SK-N-SH (cell line): Measurements from ENCODE around the gene FYN. TPM values are rescaled to one million over a fixed set of nuclear protein-coding genes. Genes with fewer than 3 reads are reported as not detected.

Experiments
- CTCF ChIA-PET: fragments of 300-600, 350-600 bp; formaldehyde crosslinking; extraction: SDS; loops from one replicate; lab custom pipeline; 2021; lab: Yijun Ruan, JAX
- POLR2A ChIA-PET: fragments of 350-600 bp; sonication (Branson Sonifier 250); formaldehyde crosslinking; extraction: SDS; loops from one replicate; lab custom pipeline; 2020; ENCODE audit warnings: antibody characterized with exemption, inconsistent platforms; lab: Yijun Ruan, JAX
- DNase-seq: peaks from one replicate; pipeline ENCODE4 v3.0.0; 2012
- H2AFZ ChIP-seq: fragments of 200-600 bp; sonication (generic); 2 replicates; pipeline ENCODE4 v1.8.1; 2016; ENCODE audit warnings: antibody characterized with exemption, mild to moderate bottlenecking, low read depth
- H3F3A ChIP-seq: fragments of 200-600 bp; sonication (generic); replicated peaks from 2 replicates; pipeline ENCODE3; 2016; ENCODE audit warnings: antibody characterized with exemption, mild to moderate bottlenecking; ENCODE audit not compliant: insufficient read depth
- H3K27ac ChIP-seq, 2 experiments: fragments of 200-500 bp in 1 of 2; fragments of 200-600 bp in 1 of 2; sonication (Bioruptor generic) in 1 of 2; sonication (generic), shearing (Covaris generic) in 1 of 2; 2 replicates each; pipeline versions ENCODE4 v1.5.1 to v1.6.1; 2014 to 2016; ENCODE audit warnings: low read depth in 2 of 2, inconsistent platforms in 1 of 2, low read length in 1 of 2, mild to moderate bottlenecking in 1 of 2, mixed read lengths in 1 of 2
- H3K27me3 ChIP-seq: fragments of 200-600 bp; sonication (generic), shearing (Covaris generic); 2 replicates; pipeline ENCODE4 v1.6.1; 2016; ENCODE audit warnings: mixed run types; ENCODE audit not compliant: insufficient read depth
- H3K36me3 ChIP-seq, 2 experiments: fragments of 200-500 bp in 1 of 2; fragments of 200-600 bp in 1 of 2; sonication (Bioruptor generic) in 1 of 2; sonication (generic) in 1 of 2; replicated peaks in 1 of 2; 2 replicates each; pipeline versions ENCODE3 to v1.5.1; 2014 to 2016; ENCODE audit warnings: low read length in 1 of 2, mild to moderate bottlenecking in 1 of 2; ENCODE audit not compliant: insufficient read depth in 2 of 2, control insufficient read depth in 1 of 2
- H3K4me1 ChIP-seq, 2 experiments: fragments of 200-500 bp in 1 of 2; fragments of 200-600 bp in 1 of 2; sonication (Bioruptor generic) in 1 of 2; sonication (generic), shearing (Covaris generic) in 1 of 2; 2 replicates each; pipeline versions ENCODE4 v1.5.1 to v1.6.1; 2014 to 2016; ENCODE audit warnings: low read depth in 1 of 2, low read length in 1 of 2, mixed run types in 1 of 2; ENCODE audit not compliant: insufficient read depth in 2 of 2, control insufficient read depth in 1 of 2
- H3K4me2 ChIP-seq: fragments of 200-600 bp; sonication (generic), shearing (Covaris generic); 2 replicates; pipeline ENCODE4 v1.6.1; 2017; ENCODE audit warnings: mixed run types
- H3K4me3 ChIP-seq, 2 experiments: fragments of 200-500 bp in 1 of 2; fragments of 200-600 bp in 1 of 2; sonication (Bioruptor generic) in 1 of 2; sonication (generic), shearing (Covaris generic) in 1 of 2; 2 replicates each; pipeline versions ENCODE4 v1.5.1 to v1.8.1; 2014 to 2016; ENCODE audit warnings: low read depth in 2 of 2, inconsistent platforms in 1 of 2, low read length in 1 of 2, mild to moderate bottlenecking in 1 of 2, mixed read lengths in 1 of 2, moderate library complexity in 1 of 2
- H3K79me2 ChIP-seq: fragments of 200-600 bp; sonication (generic); 2 replicates; pipeline ENCODE4 v1.8.1; 2017; ENCODE audit warnings: mild to moderate bottlenecking; ENCODE audit not compliant: insufficient read depth
- H3K9ac ChIP-seq: fragments of 200-600 bp; sonication (generic); 2 replicates; pipeline ENCODE4 v1.6.1; 2017; ENCODE audit warnings: mixed run types
- H3K9me2 ChIP-seq: fragments of 200-600 bp; sonication (generic); 2 replicates; pipeline ENCODE4 v1.6.1; 2017; ENCODE audit warnings: mixed run types
- H3K9me3 ChIP-seq: fragments of 200-600 bp; sonication (generic); 2 replicates; pipeline ENCODE4 v1.6.1; 2017; ENCODE audit warnings: mixed run types, mild to moderate bottlenecking, moderate library complexity
- H4K20me1 ChIP-seq: fragments of 200-600 bp; sonication (generic); 2 replicates; pipeline ENCODE4 v1.6.1; 2017; ENCODE audit warnings: mild to moderate bottlenecking, mixed run types; ENCODE audit not compliant: insufficient read depth
- CHD2 ChIP-seq: fragments of 150-350 bp; IDR thresholded peaks from 2 replicates; pipeline ENCODE4 v1.6.1; 2018; ENCODE audit warnings: low read length; ENCODE audit not compliant: partially characterized antibody
- CTCF ChIP-seq: fragments of 200-600 bp; sonication (generic); IDR thresholded peaks from 2 replicates; pipeline ENCODE4 v1.6.1; 2017; ENCODE audit warnings: antibody characterized with exemption, mild to moderate bottlenecking, moderate library complexity
- EP300 ChIP-seq, 2 experiments: IDR thresholded peaks; 2 replicates each; pipeline versions ENCODE4 v1.4.0 to v1.6.1; 2012; ENCODE audit warnings: borderline replicate concordance in 1 of 2, low read depth in 1 of 2, low read length in 1 of 2
- EZH2phosphoT487 ChIP-seq: fragments of 200-600 bp; sonication (generic); IDR thresholded peaks from 2 replicates; pipeline ENCODE4 v1.6.1; 2017; ENCODE audit warnings: low read depth, mixed run types, mild to moderate bottlenecking, antibody characterized with exemption, moderate library complexity, borderline replicate concordance
- FOSL2 ChIP-seq: IDR thresholded peaks from 2 replicates; pipeline ENCODE4 v1.4.0; 2012; ENCODE audit warnings: low read depth, mild to moderate bottlenecking, moderate library complexity, borderline replicate concordance
- FOXJ3 ChIP-seq: sonication (generic); formaldehyde crosslinking; IDR thresholded peaks from 2 replicates; pipeline ENCODE4 v1.5.1; 2020; ENCODE audit warnings: mild to moderate bottlenecking, missing genetic modification reagents
- NFIC ChIP-seq: IDR thresholded peaks from 2 replicates; pipeline ENCODE4 v1.4.0; 2012; ENCODE audit warnings: borderline replicate concordance
- POLR2AphosphoS5 ChIP-seq: IDR thresholded peaks from 2 replicates; pipeline ENCODE4 v1.6.1; 2012; ENCODE audit warnings: low read depth, low read length
- RAD21 ChIP-seq: IDR thresholded peaks from 2 replicates; pipeline ENCODE4 v1.6.1; 2012; ENCODE audit warnings: mild to moderate bottlenecking, low read length
- RFX5 ChIP-seq: IDR thresholded peaks from 2 replicates; pipeline ENCODE4 v1.6.1; 2012; ENCODE audit warnings: mild to moderate bottlenecking, improper control_type of control experiment, low read length
- SIN3A ChIP-seq: IDR thresholded peaks from 2 replicates; pipeline ENCODE4 v1.6.1; 2012; ENCODE audit warnings: low read depth, mild to moderate bottlenecking, low read length, moderate library complexity, borderline replicate concordance
- SMC3 ChIP-seq: IDR thresholded peaks from 2 replicates; pipeline ENCODE4 v1.6.1; 2012; ENCODE audit warnings: low read depth, low read length, improper control_type of control experiment
- YY1 ChIP-seq: IDR thresholded peaks from 2 replicates; pipeline ENCODE4 v1.4.0; 2012; ENCODE audit warnings: low read depth, mild to moderate bottlenecking
- WGBS: methylation state at CpG from one replicate; pipeline ENCODE4 v1.1.6; 2017; ENCODE audit warnings: low lambda C conversion rate; 5-methylcytosine and 5-hydroxymethylcytosine counted together
- polyA plus RNA-seq, 3 experiments: library from polyadenylated mRNA; depleted of rRNA; stranded (reverse); fragments of >200 nt; gene quantifications; 2 replicates each; pipeline ENCODE4 v1.2.3, GENCODE V29; 2012

The FYN gene
- polyA plus RNA-seq, 1 of the 3 experiments (the other 2 are of a cell fraction), result 31.0 TPM

GRCh38 chr6:111710439-111710838, 162.8 kb downstream of the FYN start (continued):
- no peak for TF ChIP-seq EZH2phosphoT487

DNA sequence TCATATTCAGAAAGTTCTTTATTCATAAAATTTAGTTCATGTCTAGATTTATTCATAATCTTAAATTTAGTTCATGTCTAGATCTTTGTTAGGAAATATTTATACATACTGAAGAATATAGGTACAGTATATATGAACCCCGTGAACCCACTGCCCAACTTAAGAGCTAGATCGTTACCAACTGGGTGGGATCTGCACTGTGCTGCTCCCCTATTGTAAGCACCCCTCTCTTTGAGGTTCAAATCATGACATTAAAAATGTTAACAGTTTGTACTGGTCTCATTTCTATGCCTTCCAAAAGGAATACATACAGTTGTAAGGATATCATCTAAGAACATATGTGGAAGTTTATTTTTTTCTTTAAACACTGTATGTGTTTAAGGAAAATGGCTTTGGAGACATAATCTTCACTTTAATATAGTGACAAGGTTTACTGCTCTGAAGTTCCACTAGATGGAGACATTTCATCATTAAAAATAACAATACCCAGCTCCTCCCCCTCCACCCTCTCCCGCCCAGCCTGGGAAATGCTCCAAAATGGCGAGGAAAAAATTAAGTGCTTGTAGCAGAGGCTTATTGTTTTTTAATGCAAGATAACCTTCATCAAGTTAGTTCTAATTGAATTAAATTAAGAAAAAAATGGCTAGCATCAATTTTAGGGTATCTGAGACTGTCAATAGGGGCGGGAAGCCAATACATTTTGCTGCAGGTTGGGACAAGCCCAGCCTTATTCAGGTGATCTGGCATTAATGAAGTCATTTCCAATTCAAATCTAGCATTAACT, 163.4 kb downstream of the FYN start:
- Histone ChIP-seq H3K9me2 (no peaks in the 10 kb centered on the region), H3K27me3 (no peaks in the 10 kb centered on the region), H2AFZ (peak overlapping the region; percentile 75), H3F3A (no peaks in the 10 kb centered on the region), H3K27ac (peak overlapping the region in 1 of 2 experiments; percentile 60; a peak in 2 of 4 replicates), H3K4me3 (peak overlapping the region in 1 of 2 experiments; percentile 0; a peak in 1 of 4 replicates), H3K4me2 (peak overlapping the region; percentile 52; the same call in 1 of the 2 replicates), H3K79me2 (no peaks in the 10 kb centered on the region), H3K4me1 (peaks cover 5 to 27% of the 10 kb centered on the region in 2 experiments; a peak in 2 of 4 replicates), H3K9me3 (no peaks in the 10 kb centered on the region), H3K9ac (no peak overlapping the region), H3K36me3 (peaks cover 2 to 12% of the 10 kb centered on the region in 2 experiments), H4K20me1 (no peaks in the 10 kb centered on the region)
- POLR2A ChIA-PET, result interaction anchor here (0.6 to 1.3 kb wide), 2 partner anchors 179 to 334 kb away, joined by 3 read pairs; no protein-coding TSS in a partner anchor
- 6% methylated on average over 5 of the region's 5 CpGs for WGBS
- CTCF ChIA-PET, result interaction anchor here (0.6 to 5.7 kb wide), 63 partner anchors 8 to 526 kb away, joined by 3 to 65 read pairs (median 4); partner anchors contain the start of gene FYN
- TF ChIP-seq CTCF (peak; percentile 79), EZH2phosphoT487 (no peak), YY1 (peak; percentile 78), FOXJ3 (no peak), CHD2 (peak; percentile 60), POLR2AphosphoS5 (no peak), RAD21 (peak; percentile 94), EP300 (IDR thresholded peaks at IDR 0.05; ENCODE audit: borderline replicate concordance in 1 of 2, low read depth in 1 of 2, low read length in 1 of 2) (peak in 1 of 2 experiments; percentile 23; a peak in 1 of 4 replicates), FOSL2 (no peak), NFIC (peak; percentile 38; the same call in 1 of the 2 replicates), SMC3 (peak; percentile 93)
- TF ChIP-seq, all 33 proteins: peak for 7
- peak; percentile 78 for DNase-seq

- Histone ChIP-seq H3K9me2 (no peaks in the 10 kb centered on the region), H3K27ac (no peak overlapping the region), H3K4me3 (no peak overlapping the region), H3F3A (no peaks in the 10 kb centered on the region), H3K27me3 (no peaks in the 10 kb centered on the region), H3K4me2 (no peak overlapping the region), H3K79me2 (no peaks in the 10 kb centered on the region), H4K20me1 (no peaks in the 10 kb centered on the region), H3K4me1 (peaks cover 5 to 27% of the 10 kb centered on the region in 2 experiments; a peak in 2 of 4 replicates), H3K9ac (no peak overlapping the region), H3K36me3 (peaks cover 3 to 12% of the 10 kb centered on the region in 2 experiments), H3K9me3 (no peaks in the 10 kb centered on the region), H2AFZ (no peak overlapping the region)
- POLR2A ChIA-PET, result no interaction called here
- 39% methylated on average over 3 of the region's 3 CpGs for WGBS
- CTCF ChIA-PET, result interaction anchor here (0.6 to 5.7 kb wide), 22 partner anchors 13 to 454 kb away, joined by 3 to 65 read pairs (median 4); no protein-coding TSS in a partner anchor
- DNase-seq, result no peak
- no peak for TF ChIP-seq SIN3A
- no peak for TF ChIP-seq RFX5
These were observed 164.1 kb downstream of the FYN start for GRCh38 chr6:111709201-111709600.
